ENCODE results near the gene KIF12. TPM values are rescaled to one million over a fixed set of nuclear protein-coding genes. Genes with fewer than 3 reads are reported as not detected.

Gene KIF12
- total RNA-seq, 2 experiments from 2014 or later, result not detected

DNA sequence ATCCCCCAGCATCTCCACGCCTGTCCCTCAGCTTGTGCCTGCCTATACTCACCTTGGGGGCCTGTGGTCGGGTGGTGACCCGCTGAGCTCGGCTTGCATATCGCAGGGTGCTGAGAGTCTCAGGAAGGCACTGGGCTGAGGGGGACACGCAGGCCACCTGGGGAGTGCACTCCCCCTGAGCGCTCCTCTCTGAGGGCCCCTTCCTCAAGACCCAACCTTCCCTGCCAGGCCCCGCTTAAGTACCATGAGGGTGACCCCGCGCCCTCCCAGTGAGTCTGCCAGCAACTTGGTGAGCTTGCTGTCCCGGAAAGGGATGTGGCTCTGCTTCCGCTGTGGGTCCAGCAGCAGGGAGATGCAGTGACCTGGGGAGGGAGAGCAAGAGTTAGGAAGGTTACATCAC is 4.1 kb downstream of the KIF12 start:
- CTCF ChIA-PET, result interaction anchor here (5.8 kb wide), 1 partner anchor 12 kb away, joined by 34 read pairs; no protein-coding TSS in a partner anchor
- intact Hi-C loops (cut with micrococcal nuclease), result no loop called here
- no peak overlapping the region for H3K4me3 Mint-ChIP-seq

GRCh38 chr9:114093761-114094505 is 5.2 kb downstream of the KIF12 start:
- ATAC-seq (no peak), DNase-seq (no peak)
- TF ChIP-seq, protein P1, sequence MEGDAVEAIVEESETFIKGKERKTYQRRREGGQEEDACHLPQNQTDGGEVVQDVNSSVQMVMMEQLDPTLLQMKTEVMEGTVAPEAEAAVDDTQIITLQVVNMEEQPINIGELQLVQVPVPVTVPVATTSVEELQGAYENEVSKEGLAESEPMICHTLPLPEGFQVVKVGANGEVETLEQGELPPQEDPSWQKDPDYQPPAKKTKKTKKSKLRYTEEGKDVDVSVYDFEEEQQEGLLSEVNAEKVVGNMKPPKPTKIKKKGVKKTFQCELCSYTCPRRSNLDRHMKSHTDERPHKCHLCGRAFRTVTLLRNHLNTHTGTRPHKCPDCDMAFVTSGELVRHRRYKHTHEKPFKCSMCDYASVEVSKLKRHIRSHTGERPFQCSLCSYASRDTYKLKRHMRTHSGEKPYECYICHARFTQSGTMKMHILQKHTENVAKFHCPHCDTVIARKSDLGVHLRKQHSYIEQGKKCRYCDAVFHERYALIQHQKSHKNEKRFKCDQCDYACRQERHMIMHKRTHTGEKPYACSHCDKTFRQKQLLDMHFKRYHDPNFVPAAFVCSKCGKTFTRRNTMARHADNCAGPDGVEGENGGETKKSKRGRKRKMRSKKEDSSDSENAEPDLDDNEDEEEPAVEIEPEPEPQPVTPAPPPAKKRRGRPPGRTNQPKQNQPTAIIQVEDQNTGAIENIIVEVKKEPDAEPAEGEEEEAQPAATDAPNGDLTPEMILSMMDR (IDR thresholded peaks at IDR 0.05), result no peak
- Mint-ChIP-seq H3K27me3 (peaks cover 30% of the 10 kb centered on the region), H3K9me3 (no peaks in the 10 kb centered on the region), H3K4me1 (ENCODE audit: low read depth) (peaks cover 4% of the 10 kb centered on the region), H3K4me3 (no peak overlapping the region), H3K36me3 (ENCODE audit: low read depth) (no peaks in the 10 kb centered on the region), H3K27ac (no peak overlapping the region)
- ChIA-PET POLR2A (no interaction called here), CTCF (interaction anchor here (0.9 to 5.8 kb wide), 5 partner anchors 11 to 197 kb away, joined by 3 to 34 read pairs (median 3); partner anchors contain the start of gene COL27A1)
- intact Hi-C loops (cut with micrococcal nuclease), result no loop called here

More for the DNA sequence above, 4.1 kb downstream of the KIF12 start:
- ATAC-seq, result no peak
- Mint-ChIP-seq H3K27ac (no peak overlapping the region), H3K36me3 (ENCODE audit: low read depth) (no peaks in the 10 kb centered on the region), H3K27me3 (peaks cover 37% of the 10 kb centered on the region), H3K4me1 (ENCODE audit: low read depth) (peaks cover 4% of the 10 kb centered on the region), H3K9me3 (no peaks in the 10 kb centered on the region)
- no peak for DNase-seq
- TF ChIP-seq, protein P1 (IDR thresholded peaks at IDR 0.05), result no peak
- POLR2A ChIA-PET, result no interaction called here

- H3K4me3 Mint-ChIP-seq, result no peak overlapping the region
- peaks cover 29% of the 10 kb centered on the region for H3K27me3 Mint-ChIP-seq
- TF ChIP-seq, protein P1 (IDR thresholded peaks at IDR 0.05), result no peak
- intact Hi-C loops (cut with micrococcal nuclease), result no loop called here
- H3K36me3 Mint-ChIP-seq (ENCODE audit: low read depth), result no peaks in the 10 kb centered on the region
- POLR2A ChIA-PET, result no interaction called here
- H3K4me1 Mint-ChIP-seq (ENCODE audit: low read depth), result peaks cover 4% of the 10 kb centered on the region
- DNase-seq, result no peak
- CTCF ChIA-PET, result interaction anchor here (1.3 to 5.8 kb wide), 3 partner anchors 10 to 198 kb away, joined by 3 to 34 read pairs (median 10); no protein-coding TSS in a partner anchor
- no peak for ATAC-seq
- no peak overlapping the region for H3K27ac Mint-ChIP-seq
- no peaks in the 10 kb centered on the region for H3K9me3 Mint-ChIP-seq
These were observed 6.0 kb downstream of the KIF12 start for GRCh38 chr9:114093031-114093471.

DNA sequence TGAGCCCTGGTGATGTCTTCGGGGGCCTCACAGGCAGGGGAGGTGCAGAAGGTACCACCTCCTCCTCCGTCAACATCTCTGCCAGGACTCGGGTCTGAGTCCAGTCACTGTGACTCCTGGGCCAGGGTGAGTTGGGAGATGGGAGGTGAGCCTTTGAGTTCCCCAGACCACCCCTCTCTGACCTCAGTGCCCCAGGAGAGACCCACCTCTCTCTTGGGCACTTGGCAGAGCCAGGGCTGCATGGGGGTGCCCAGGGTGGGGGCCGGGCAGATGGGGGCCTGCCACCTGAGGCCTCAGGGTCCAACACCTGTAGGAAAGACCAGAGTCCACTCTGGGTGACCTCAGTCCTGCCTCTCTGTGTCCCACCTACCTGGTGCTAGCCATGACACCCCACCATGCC is 6.8 kb downstream of the KIF12 start:
- H3K4me3 Mint-ChIP-seq, result no peak overlapping the region
- intact Hi-C loops (cut with micrococcal nuclease), result no loop called here

More for the DNA sequence above, 6.8 kb downstream of the KIF12 start:
- H3K27me3 Mint-ChIP-seq, result peaks cover 25% of the 10 kb centered on the region
- ChIA-PET CTCF (interaction anchor here (5.8 kb wide), 1 partner anchor 9 kb away, joined by 34 read pairs; no protein-coding TSS in a partner anchor), POLR2A (no interaction called here)
- H3K27ac Mint-ChIP-seq, result no peak overlapping the region
- DNase-seq (no peak), ATAC-seq (no peak)
- no peaks in the 10 kb centered on the region for H3K4me1 Mint-ChIP-seq (ENCODE audit: low read depth)
- TF ChIP-seq, protein P1 (IDR thresholded peaks at IDR 0.05), result no peak
- H3K9me3 Mint-ChIP-seq, result no peaks in the 10 kb centered on the region
- no peaks in the 10 kb centered on the region for H3K36me3 Mint-ChIP-seq (ENCODE audit: low read depth)
